OCI-LY1 (cell line): Measurements from ENCODE around the gene ZNF333.
"Not testable (repeated sequence)": the region's sequence is repeated elsewhere in the genome, so short reads cannot be mapped to it uniquely, and the experiment has no call there.

Experiments used
- EZH2 ChIP-seq: fragments of 200-600 bp; sonication (generic), shearing (Covaris generic); IDR thresholded peaks from 2 replicates; pipeline ENCODE4 v1.8.0; 2017; ENCODE audit warnings: borderline replicate concordance, mixed run types, mild to moderate bottlenecking, antibody characterized with exemption, low read length, moderate library complexity, mixed read lengths
- TF ChIP-seq, protein P1 (sequence below): fragments of 200-600 bp; sonication (generic), shearing (Covaris generic); IDR thresholded peaks from 2 replicates; pipeline ENCODE4 v1.5.1; 2017; ENCODE audit warnings: mild to moderate bottlenecking, antibody characterized with exemption, low read length, moderate library complexity, mixed read lengths

DNA sequence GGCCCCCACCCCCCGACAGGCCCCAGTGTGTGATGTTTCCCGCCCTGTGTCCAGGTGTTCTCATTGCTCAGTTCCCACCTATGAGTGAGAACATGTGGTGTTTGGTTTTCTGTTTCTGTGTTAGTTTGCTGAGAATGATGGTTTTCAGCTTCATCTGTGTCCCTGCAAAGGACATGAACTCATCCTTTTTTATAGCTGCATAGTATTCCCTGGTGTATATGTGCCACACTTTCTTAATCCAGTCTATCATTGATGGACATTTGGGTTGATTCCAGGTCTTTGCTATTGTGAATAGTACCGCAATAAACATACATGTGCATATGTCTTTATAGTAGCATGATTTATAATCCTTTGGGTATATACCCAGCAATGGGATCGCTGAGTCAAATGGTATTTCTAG lies 87.8 kb downstream of the ZNF333 start:
- TF ChIP-seq, protein P1, sequence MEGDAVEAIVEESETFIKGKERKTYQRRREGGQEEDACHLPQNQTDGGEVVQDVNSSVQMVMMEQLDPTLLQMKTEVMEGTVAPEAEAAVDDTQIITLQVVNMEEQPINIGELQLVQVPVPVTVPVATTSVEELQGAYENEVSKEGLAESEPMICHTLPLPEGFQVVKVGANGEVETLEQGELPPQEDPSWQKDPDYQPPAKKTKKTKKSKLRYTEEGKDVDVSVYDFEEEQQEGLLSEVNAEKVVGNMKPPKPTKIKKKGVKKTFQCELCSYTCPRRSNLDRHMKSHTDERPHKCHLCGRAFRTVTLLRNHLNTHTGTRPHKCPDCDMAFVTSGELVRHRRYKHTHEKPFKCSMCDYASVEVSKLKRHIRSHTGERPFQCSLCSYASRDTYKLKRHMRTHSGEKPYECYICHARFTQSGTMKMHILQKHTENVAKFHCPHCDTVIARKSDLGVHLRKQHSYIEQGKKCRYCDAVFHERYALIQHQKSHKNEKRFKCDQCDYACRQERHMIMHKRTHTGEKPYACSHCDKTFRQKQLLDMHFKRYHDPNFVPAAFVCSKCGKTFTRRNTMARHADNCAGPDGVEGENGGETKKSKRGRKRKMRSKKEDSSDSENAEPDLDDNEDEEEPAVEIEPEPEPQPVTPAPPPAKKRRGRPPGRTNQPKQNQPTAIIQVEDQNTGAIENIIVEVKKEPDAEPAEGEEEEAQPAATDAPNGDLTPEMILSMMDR, result not testable (repeated sequence)
- not testable (repeated sequence) for TF ChIP-seq EZH2
